GM23248 (cell line): ENCODE measurements around the gene CFL1. TPM values are rescaled to one million over a fixed set of nuclear protein-coding genes. Genes with fewer than 3 reads are reported as not detected.

Experiments used
- DNase-seq: peaks from one replicate; pipeline ENCODE4 v3.0.0-alpha.2; 2015
- H2AFZ ChIP-seq: fragments of 200-600 bp; sonication (generic); 2 replicates; pipeline ENCODE4 v1.6.1; 2016; ENCODE audit warnings: antibody characterized with exemption
- H3F3A ChIP-seq: fragments of 200-600 bp; sonication (generic); 2 replicates; pipeline ENCODE4 v1.6.1; 2016; ENCODE audit warnings: mild to moderate bottlenecking, antibody characterized with exemption, mixed run types; ENCODE audit not compliant: insufficient read depth
- H3K27ac ChIP-seq: fragments of 200-600 bp; sonication (generic); 2 replicates; pipeline ENCODE4 v1.5.1; 2016; ENCODE audit warnings: mild to moderate bottlenecking
- H3K27me3 ChIP-seq: fragments of 200-600 bp; sonication (generic); replicated peaks from 2 replicates; pipeline ENCODE4 v1.6.1; 2016; ENCODE audit warnings: mild to moderate bottlenecking; ENCODE audit not compliant: insufficient read depth
- H3K36me3 ChIP-seq: fragments of 200-600 bp; sonication (generic); 2 replicates; pipeline ENCODE4 v1.6.1; 2016; ENCODE audit warnings: low read depth, mild to moderate bottlenecking
- H3K4me1 ChIP-seq: fragments of 200-600 bp; sonication (generic); 2 replicates; pipeline ENCODE4 v1.6.1; 2016; ENCODE audit warnings: mild to moderate bottlenecking; ENCODE audit not compliant: insufficient read depth
- H3K4me2 ChIP-seq: fragments of 200-600 bp; sonication (generic); one replicate; pipeline ENCODE4 v1.6.1; 2016; ENCODE audit warnings: mild to moderate bottlenecking; ENCODE audit not compliant: unreplicated experiment
- H3K4me3 ChIP-seq: fragments of 200-600 bp; sonication (generic); 2 replicates; pipeline ENCODE4 v1.5.1; 2016; ENCODE audit warnings: mild to moderate bottlenecking
- H3K79me2 ChIP-seq: fragments of 200-600 bp; sonication (generic); 2 replicates; pipeline ENCODE4 v1.6.1; 2016; ENCODE audit warnings: mild to moderate bottlenecking; ENCODE audit not compliant: insufficient read depth
- H3K9ac ChIP-seq: fragments of 200-600 bp; sonication (generic); 2 replicates; pipeline ENCODE4 v1.6.1; 2016; ENCODE audit warnings: mild to moderate bottlenecking
- H3K9me2 ChIP-seq: fragments of 200-600 bp; sonication (generic); 2 replicates; pipeline ENCODE4 v1.6.1; 2016; ENCODE audit warnings: mixed run types, mild to moderate bottlenecking, moderate library complexity; ENCODE audit not compliant: insufficient read depth
- H3K9me3 ChIP-seq: fragments of 200-600 bp; sonication (generic); one replicate; pipeline ENCODE4 v1.6.1; 2017; ENCODE audit warnings: low read depth
- H4K20me1 ChIP-seq: fragments of 200-600 bp; sonication (generic); 2 replicates; pipeline ENCODE4 v1.6.0; 2016; ENCODE audit not compliant: insufficient read depth
- EZH2 ChIP-seq: fragments of 200-600 bp; sonication (generic); IDR thresholded peaks from 2 replicates; pipeline ENCODE4 v1.6.1; 2018; ENCODE audit warnings: antibody characterized with exemption, mild to moderate bottlenecking; ENCODE audit not compliant: insufficient read depth, poor library complexity, severe bottlenecking
- EZH2phosphoT487 ChIP-seq: fragments of 200-600 bp; sonication (generic); IDR thresholded peaks from 2 replicates; pipeline ENCODE4 v1.6.1; 2018; ENCODE audit warnings: antibody characterized with exemption, moderate library complexity, mild to moderate bottlenecking, low read depth; ENCODE audit not compliant: insufficient read depth
- WGBS, 2 experiments: methylation state at CpG; one replicate each; pipeline ENCODE4 v1.1.6; 2015 to 2017; ENCODE audit warnings: low lambda C conversion rate in 2 of 2, low coverage in 1 of 2; ENCODE audit errors: missing lambda C conversion rate in 2 of 2; 5-methylcytosine and 5-hydroxymethylcytosine counted together
- in situ Hi-C: fragments of 300-500 bp; cut with MboI; formaldehyde crosslinking; loops from 2 replicates; pipeline ENCODE4 v1.15.0; 2020
- polyA plus RNA-seq: library from polyadenylated mRNA; unstranded; fragments of >200 nt; fragmentation: Nextera tagmentation; extraction: Ambion mirVana; gene quantifications from 2 replicates; pipeline ENCODE4 v1.2.1, GENCODE V29; 2016
- total RNA-seq: library from RNA; depleted of rRNA; stranded (reverse); fragments of >200 nt; shearing (Covaris generic); gene quantifications from 2 replicates; pipeline ENCODE4 v1.2.3, GENCODE V29; 2014

Gene CFL1
- total and polyA plus RNA-seq, 2 experiments from 2014 or later: 1,312 to 2,650 TPM

DNA sequence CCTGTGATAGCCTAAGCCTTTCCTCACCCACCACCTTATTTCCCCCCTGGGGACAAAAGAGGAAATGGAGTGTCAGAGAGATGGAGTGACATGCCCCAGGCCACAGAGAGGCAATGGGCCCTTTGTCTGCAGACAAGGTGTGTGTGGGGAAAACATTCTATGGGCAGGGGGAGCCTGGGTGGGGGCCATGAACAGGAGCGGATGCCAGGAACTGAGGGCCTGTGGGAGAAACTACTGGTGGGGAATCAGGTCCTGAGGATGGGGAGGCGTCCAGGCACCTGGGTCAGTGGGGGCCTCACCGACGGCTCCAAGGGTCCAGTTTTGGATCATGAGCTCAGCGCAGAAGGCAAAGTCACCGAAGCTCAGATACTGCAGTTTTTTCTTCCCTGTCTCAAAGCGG is 27.3 kb upstream of the CFL1 start:
- 95% methylated on average over 7 of the region's 7 CpGs for WGBS, 2 experiments
- Histone ChIP-seq H3K9me2 (no peaks in the 10 kb centered on the region), H3K4me3 (no peak overlapping the region), H2AFZ (no peak overlapping the region), H4K20me1 (no peaks in the 10 kb centered on the region), H3K79me2 (peaks cover 48% of the 10 kb centered on the region), H3K9ac (no peak overlapping the region), H3K36me3 (peaks cover 14% of the 10 kb centered on the region; the same call in 1 of the 2 replicates), H3K27me3 (no peaks in the 10 kb centered on the region), H3K9me3 (no peaks in the 10 kb centered on the region), H3K4me1 (peaks cover 23% of the 10 kb centered on the region), H3F3A (peaks cover 38% of the 10 kb centered on the region), H3K4me2 (no peak overlapping the region), H3K27ac (no peak overlapping the region)
- in situ Hi-C loops: loop anchor here (10.0 kb wide), 1 partner anchor 100 kb away; no protein-coding TSS in a partner anchor
- TF ChIP-seq EZH2phosphoT487: no peak
- no peak for TF ChIP-seq EZH2
- DNase-seq: no peak

DNA sequence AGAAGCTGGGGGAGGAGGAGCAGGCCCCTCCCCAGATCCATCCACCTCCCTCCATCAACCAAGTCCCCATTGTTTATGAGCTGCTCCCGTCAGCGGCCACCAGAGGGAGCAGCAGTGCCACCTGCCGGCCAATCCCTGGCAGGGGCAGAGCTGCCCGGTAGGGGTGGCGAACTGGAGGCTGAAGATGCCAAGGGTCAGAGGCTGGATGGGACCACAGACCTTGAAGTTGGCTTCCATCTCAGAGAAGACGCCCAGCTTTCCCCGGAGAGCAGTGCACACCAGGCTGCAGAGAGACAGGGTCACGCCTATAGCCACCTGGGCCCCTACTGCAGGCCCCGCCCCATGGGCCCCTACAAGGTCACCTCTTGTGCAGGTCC is 26.7 kb upstream of the CFL1 start:
- no peak overlapping the region for H3K9ac ChIP-seq
- TF ChIP-seq EZH2phosphoT487: no peak
- peaks cover 18% of the 10 kb centered on the region for H3K4me1 ChIP-seq
- H3F3A ChIP-seq: peaks cover 33% of the 10 kb centered on the region
- no peak overlapping the region for H3K4me3 ChIP-seq
- peaks cover 48% of the 10 kb centered on the region for H3K79me2 ChIP-seq
- no peak overlapping the region for H3K27ac ChIP-seq
- no peak overlapping the region for H2AFZ ChIP-seq
- no peaks in the 10 kb centered on the region for H3K27me3 ChIP-seq
- no peaks in the 10 kb centered on the region for H3K9me2 ChIP-seq
- no peaks in the 10 kb centered on the region for H3K9me3 ChIP-seq
- H3K4me2 ChIP-seq: no peak overlapping the region
- H4K20me1 ChIP-seq: no peaks in the 10 kb centered on the region
- 18 to 23% methylated on average over 9 of the region's 9 CpGs for whole genome bisulfite sequencing, 2 experiments
- DNase-seq: peak; percentile 75
- H3K36me3 ChIP-seq: peaks cover 14% of the 10 kb centered on the region; the same call in 1 of the 2 replicates
- in situ Hi-C loops: loop anchor here (10.0 kb wide), 1 partner anchor 100 kb away; no protein-coding TSS in a partner anchor

DNA sequence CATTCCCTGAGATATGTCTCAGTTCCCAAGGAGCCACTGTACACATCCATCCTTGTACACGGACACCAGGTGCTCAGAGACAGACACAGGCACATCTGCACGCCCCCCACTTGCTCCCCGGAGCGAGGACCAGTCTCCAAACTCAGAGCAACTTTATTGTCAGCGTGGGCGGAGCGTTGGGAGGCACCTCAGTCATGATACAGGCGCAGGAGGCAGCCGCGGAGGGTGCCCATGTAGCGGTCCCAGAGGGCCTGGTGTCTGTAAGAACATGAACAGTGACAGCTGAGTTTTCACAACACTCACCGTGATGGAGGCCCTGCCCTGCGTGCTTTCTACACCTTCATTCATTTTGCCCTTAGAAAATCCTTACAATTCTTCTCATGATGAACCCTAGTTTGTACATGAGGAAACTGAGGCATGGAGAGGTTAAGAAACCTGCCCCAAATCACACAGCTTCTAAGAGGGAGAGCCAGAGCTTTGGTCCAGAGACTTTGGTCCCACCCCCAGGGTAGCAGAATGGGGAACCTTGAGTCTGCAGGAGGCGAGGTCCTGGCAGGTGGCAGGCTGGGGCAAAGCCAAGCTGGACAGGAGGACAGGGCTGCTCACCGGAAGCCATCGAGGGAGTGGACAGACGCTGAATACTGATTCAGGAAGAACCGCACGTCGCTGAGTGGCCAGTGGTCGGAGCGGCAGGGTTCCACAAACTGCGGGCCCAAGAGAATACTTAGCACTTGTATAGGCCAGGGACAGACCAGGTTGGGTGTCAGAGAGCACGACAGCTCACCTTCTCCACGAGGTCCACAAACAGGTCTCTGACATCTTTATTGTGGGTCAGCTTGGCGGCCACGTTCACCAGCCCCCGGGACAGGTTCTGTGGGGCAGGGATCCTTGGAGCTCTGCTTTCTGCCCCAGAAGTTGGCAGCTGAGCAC is 26.1 kb upstream of the CFL1 start:
- Histone ChIP-seq H3K4me2 (no peak overlapping the region), H3K9me2 (no peaks in the 10 kb centered on the region), H3K4me1 (peaks cover 12% of the 10 kb centered on the region), H3K27ac (no peak overlapping the region), H3K9ac (no peak overlapping the region), H3K4me3 (no peak overlapping the region), H3K27me3 (no peaks in the 10 kb centered on the region), H3K9me3 (no peaks in the 10 kb centered on the region), H3F3A (peaks cover 26% of the 10 kb centered on the region), H3K79me2 (peaks cover 48% of the 10 kb centered on the region), H3K36me3 (peaks cover 14% of the 10 kb centered on the region; the same call in 1 of the 2 replicates), H4K20me1 (no peaks in the 10 kb centered on the region), H2AFZ (no peak overlapping the region)
- in situ Hi-C loops: loop anchor here (10.0 kb wide), 1 partner anchor 101 kb away; no protein-coding TSS in a partner anchor
- WGBS, 2 experiments: 80% methylated on average over 28 of the region's 28 CpGs
- TF ChIP-seq EZH2 (no peak), EZH2phosphoT487 (no peak)
- DNase-seq: no peak

DNA sequence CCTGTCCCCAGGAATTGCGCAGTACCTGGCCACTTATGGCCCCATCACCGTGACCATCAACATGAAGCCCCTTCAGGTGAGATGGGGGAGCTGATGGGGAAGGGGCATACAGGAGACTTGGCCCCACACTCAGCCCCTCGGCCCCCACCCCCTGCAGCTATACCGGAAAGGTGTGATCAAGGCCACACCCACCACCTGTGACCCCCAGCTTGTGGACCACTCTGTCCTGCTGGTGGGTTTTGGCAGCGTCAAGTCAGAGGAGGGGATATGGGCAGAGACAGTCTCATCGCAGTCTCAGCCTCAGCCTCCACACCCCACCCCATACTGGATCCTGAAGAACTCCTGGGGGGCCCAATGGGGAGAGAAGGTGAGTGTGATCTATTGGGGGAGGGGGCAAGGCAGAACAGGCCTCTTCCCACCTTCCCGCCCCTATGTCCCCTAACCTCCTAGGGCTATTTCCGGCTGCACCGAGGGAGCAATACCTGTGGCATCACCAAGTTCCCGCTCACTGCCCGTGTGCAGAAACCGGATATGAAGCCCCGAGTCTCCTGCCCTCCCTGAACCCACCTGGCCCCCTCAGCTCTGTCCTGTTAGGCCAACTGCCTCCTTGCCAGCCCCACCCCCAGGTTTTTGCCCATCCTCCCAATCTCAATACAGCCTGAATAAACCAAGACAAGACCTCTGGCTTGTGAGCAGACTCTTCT is 25.2 kb upstream of the CFL1 start:
- WGBS, 2 experiments: 88 to 95% methylated on average over 9 to 13 of the region's 13 CpGs
- Histone ChIP-seq H4K20me1 (no peaks in the 10 kb centered on the region), H3K4me2 (no peak overlapping the region), H3K4me3 (no peak overlapping the region), H3K27me3 (no peaks in the 10 kb centered on the region), H3K4me1 (peaks cover 12% of the 10 kb centered on the region), H3K27ac (no peak overlapping the region), H2AFZ (no peak overlapping the region), H3K9me3 (no peaks in the 10 kb centered on the region), H3K9me2 (no peaks in the 10 kb centered on the region), H3K79me2 (peaks cover 48% of the 10 kb centered on the region), H3K9ac (no peak overlapping the region), H3K36me3 (peaks cover 14% of the 10 kb centered on the region; the same call in 1 of the 2 replicates), H3F3A (peaks cover 21% of the 10 kb centered on the region)
- no peak for TF ChIP-seq EZH2phosphoT487
- TF ChIP-seq EZH2: no peak
- in situ Hi-C loops: loop anchor here (10.0 kb wide), 1 partner anchor 102 kb away; no protein-coding TSS in a partner anchor
- DNase-seq: no peak
